Pulmonary artery endothelial cell (primary cell): ENCODE results near the gene SASH1. TPM values are rescaled to one million over a fixed set of nuclear protein-coding genes. Genes with fewer than 3 reads are reported as not detected.

Source experiments
- DNase-seq: peaks from one replicate; pipeline ENCODE4 v3.0.0-alpha.2; 2011; ENCODE audit warnings: low read depth, low spot score
- total RNA-seq: library from RNA; depleted of rRNA; stranded (reverse); fragments of >200 nt; gene quantifications from 2 replicates; pipeline ENCODE4 v1.2.3, GENCODE V29; 2014

Gene SASH1
- total RNA-seq, 1 donor from 2014 or later: 102 TPM

DNA sequence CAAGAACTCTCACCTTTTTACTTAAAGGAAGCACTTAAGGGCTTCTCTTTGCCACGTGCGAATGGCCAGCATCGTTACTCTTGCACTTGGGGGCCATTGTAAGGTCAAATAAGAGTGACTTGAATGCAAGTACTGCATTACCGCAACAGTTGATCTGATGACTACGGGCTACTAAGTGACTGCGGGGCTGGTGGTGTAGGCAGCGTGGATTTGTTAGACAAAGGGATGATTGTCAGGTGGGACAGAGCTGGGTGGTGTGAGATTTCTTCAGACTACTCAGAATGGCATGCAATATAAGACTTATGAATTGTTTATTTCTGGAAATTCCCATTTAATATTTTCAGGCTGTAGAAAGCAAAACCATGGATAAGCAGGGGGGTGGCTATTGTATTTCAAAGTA is 204.5 kb downstream of the SASH1 start:
- DNase-seq: no peak

DNA sequence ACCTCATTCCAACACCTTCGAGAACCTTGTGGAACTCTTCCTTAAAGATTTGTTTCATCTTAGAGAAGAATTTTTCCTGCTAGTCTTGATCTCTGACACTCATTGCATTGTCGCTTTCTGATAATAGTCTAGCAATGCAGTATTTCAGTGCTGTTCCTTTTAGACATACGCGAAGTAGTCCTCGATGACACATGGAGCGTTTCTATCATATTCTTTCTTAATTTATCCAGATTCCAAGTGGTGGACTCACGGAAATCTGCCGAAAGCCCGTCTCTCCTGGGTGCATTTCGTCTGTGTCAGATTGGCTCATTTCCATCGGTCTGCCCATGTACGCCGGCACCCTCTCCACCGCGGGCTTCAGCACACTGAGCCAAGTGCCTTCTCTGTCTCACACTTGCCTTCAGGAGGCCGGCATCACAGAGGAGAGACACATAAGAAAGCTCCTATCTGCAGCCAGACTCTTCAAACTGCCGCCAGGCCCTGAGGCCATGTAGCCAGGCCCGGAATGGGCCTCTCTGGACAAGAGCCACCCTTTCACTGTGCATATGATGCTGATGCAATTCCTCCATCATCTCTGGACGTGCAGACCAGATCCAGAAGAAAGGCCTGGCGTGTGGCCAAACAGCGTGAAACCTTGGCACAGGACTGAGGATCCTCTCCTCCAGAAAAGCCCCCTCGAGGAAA is 205.6 kb downstream of the SASH1 start:
- no peak for DNase-seq

DNA sequence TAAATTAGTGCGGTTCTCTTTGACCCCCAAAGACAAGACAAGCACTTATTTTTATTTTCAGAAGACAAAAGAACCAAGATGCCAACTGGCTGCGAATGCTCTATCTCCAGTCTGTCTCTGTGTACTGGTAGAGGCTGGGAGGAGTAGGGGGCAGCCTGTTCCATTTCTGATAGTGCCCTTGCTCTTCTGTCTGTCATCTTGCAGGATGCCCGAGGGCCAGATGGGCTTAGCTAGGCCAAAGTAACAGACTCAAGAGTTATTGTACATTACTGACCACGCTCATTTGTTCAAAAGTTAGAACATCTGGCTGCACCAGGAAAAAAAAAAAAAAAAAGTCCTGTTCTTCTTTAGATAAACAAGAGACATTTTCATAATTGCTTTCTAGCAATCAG is 206.1 kb downstream of the SASH1 start:
- DNase-seq: no peak

DNA sequence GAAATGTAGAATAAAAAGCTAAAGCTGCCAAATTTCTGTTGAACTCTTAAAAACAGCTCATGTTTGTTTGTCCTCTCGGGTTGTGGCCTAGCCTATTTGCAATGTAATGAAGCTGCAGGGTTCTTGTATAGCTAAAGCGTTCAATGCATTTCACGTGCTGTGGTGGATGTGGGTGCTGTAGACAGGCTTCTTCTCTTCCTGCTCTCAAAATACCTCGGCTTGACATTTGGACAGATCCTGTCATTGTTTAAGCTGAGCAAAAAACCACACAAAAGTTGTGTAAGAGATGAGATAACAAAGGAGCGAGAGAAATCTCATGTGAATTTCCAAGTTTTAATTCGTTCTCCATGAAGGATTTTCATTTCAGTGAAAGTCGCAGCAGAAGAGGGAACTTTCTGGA is 207.9 kb downstream of the SASH1 start:
- DNase-seq: no peak

DNA sequence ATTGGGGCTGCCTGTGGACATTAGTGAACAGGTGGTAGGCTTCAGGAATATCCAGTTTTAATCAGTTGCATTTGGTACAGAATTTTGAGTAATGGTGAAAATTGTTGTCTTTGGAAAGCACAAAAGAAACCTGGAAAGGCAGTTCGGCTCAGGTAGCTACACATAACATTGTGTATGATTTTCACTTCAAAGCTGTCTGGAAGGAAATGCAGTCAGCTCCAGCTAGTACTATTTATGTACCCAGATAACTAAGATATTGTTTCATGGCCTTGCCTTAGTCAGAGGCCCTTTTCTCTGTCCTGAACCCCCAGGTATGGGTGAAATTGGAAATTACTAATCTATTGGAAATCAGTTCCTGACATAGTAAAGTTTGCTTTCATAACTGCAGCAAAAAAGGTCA is 208.6 kb downstream of the SASH1 start:
- no peak for DNase-seq

DNA sequence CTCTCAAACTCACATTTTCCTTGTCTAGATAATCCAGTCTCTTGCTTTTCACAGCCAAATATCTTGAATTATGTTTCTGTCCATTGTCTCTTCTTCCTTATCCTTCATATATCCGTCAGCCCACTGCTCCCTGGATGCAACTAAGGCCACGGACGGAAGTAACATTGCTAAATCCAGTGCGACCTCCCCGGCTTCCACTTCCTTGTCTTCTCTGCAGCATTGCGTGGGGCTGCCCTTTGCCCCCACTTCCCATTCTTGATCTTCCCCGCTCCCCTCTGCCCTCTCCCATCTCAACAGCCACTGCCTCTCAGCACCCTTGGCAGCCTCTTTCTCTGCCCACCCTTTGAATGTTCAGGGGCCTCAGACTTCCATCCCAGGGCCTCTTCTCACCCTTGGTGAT is 213.8 kb downstream of the SASH1 start:
- DNase-seq: no peak

DNA sequence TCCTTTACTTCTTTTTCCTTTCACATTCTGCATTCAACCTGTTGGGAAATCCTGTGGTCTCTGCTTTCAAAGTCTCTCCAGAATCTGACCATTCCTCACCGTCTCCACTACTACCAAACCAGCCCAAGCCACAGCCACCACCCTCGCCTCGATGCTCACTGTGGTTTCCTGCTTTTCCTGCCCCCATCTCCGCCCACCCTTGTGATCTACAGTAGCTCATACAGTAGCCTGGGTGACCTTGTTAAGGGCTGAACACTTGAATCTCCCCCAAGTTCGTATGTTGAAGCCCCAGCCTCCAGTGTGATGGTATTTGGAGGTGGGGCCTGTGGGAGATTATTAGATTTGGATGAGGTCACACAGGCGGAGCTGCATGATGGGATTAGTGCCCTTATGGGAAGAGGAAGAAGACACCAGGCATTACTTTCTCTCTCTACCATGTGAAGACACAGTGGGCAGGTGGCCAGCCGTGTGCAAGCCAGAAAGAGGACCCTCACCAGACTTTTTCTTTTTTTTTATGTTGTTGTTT is 215.2 kb downstream of the SASH1 start:
- no peak for DNase-seq

DNA sequence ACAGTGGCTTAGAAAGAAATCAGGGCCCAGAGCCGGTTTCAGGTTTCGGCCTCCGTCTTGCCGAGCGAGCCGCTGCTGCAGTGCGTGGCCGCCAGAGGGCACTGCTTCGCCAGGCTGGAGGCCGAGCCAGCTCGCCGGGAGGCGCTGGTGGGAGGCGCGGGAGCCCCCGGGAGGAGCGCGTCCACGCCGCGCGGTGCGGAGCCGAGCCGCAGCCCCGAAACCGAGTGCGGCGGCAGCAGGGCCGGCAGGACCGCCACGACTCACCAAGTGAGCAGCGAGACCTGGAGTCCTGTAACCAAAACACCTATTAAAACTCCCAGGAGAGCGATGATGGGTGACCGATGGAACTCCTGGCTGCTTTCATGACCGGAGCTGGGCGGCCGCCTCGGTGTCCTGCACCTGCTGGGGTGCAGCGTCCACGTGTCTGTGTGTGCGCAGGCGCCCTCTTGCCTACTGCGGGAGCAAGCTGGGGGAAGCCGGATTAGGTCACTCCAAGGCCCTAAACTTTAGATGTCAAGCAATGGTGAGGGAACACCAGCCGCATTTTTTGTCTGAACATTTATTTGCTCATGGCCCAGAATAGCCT is 217.3 kb downstream of the SASH1 start:
- no peak for DNase-seq

DNA sequence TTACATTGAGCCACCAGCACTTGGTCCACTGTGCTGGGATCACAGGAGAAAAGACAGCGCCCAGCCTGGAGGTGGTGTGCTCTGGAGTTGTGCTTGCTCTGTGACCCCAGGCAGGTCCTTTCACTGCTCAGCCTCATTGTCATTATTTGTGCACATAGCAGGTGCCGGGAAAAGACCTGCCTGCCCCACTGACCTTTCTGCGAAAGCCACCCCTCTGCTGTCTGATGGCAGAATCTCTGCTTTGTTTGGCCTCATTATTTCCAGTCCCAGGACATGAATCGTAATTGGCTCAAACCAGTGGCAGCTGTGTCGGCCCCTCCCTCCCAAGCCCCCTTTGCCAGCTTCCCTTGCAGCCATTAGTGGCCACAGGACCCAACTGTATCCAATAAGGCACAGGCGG is 219.0 kb downstream of the SASH1 start:
- no peak for DNase-seq

DNA sequence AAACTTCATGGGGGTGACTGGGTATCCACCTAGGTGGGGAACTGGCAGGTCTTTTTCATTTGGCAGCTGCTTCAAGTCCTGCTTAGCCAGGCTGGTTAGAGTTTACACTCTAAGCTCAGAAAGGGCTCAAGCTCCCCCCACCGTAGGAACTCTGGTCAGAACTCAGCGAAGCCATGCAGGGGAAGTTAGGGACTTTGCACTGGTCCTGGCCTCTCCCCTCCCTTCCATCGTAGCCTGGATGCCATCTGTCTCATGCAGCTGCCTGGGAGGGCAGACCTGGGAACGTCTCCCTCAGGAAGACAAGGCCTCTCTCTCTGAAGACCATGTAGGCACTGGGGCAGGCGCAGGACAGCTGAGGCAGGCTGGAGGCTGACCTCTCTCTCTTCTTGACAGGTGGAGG is 220.4 kb downstream of the SASH1 start:
- no peak for DNase-seq

DNA sequence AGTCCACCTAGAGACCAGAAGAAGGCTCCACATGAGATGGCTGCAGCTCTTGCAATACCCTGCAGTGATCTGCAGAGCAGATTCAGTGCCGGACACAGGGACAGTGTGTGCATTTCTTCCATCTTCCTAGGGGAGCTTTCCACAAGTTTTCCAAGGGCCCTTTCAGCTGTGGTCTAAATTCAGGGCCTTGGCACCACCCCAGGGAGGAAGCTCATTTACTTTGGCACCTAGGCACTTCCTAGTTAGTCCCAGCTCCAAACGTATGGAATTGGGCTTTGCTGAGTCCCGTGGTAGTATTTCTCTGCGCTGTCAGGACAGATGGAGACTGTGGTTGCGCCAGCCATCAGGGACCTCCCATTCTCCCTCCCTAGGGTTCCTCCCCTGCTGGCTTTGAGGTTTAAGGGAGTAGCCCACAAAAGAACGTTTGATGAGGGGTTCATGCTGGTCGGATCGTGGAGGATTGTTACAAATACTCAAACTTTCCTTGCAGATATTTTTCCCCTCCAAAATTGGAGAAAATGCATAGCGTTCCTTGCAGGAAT is 221.9 kb downstream of the SASH1 start:
- no peak for DNase-seq

DNA sequence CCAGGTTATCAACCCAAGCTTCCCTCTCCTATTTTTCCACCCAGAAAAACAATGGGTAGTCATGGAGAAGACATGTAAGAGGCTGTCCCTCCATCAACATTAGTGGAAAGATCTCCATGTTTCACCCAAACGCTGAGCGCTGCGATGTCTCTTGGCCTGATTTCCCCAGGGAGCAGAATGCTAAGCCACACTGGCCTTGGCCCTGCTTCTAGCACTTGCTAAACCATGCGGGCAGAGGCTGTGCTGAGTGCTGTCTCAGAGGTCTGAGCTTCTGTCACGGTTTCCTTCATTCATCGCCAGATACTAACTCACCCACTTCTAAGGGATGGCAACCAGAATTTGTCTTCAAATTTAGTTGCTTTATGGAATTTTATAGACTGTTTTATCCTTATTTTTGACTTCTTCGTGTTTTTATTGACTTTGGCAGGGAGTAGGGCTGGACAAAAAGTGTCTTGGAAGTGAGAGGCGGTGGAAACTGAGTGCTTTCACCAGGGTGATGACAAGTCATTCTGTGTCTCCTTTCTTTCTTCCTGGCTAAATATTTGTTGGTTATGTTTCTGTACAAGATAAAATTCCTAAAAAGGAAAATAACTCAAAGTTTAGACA is 222.8 kb downstream of the SASH1 start:
- no peak for DNase-seq

DNA sequence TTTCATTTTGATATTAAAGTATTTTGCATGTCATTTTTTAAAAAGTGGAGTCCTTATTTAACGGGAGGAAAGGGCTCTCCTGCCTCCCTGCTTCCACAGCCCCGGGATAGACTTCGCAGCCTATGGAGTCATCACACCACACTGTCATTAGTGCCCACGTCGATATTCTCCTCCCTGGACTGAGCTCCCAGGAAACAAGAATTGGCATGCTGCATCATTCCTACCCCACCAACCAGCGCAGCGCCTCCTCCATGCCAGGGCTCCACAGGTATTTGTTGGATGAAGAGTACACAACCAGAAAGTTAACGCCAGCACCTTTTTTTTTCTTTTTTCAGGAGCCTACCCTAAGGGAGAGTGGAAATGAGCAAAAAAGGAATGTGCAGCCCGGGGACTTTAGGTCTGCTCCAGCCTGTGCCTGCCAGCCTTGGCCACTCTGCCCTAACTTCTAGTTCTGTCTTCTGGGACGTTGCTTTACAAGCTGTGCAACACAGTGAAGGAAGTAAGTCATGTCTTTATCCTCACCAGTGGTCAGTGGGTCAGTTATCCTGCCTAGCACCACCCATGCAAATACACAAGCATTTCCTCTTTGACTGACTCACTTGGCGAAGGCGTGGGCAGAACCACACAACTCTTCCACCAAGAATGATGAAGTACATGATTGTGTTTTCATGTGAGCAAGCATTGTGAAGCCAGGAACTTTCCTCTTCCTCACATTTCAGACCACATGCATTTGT is 223.5 kb downstream of the SASH1 start:
- DNase-seq: peak; percentile 88

DNA sequence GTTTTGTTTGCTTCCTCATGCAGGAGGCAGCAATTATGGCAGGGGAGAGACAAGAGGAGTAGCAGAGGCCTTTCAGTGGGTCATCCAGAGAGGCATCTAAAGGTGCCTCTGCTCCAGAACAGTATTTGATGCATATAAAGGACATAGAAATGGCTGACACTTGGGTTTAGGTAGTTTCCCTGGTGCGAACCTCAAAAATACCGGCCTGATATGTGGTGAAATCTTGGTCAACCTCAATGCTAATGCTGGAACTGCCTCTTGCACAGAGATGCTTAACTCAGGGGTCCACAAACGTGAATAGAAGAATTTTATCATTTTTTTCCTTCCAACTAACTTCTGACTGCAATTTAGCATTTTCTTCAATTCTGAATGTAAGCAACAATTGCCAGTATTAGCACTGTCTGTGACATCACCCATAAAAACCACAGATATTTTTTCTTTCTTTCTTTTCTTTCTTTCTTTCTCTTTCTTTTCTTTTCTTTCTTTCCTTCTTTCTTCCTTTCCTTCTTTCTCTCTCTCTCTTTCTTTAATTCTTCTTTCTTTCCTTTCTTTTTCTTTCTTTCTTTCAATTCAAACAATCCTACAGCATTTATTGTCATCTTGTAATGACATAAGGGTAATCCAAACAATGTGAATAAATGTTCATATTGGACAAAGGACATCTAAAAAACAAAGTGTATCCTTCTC is 224.2 kb downstream of the SASH1 start:
- DNase-seq: no peak

DNA sequence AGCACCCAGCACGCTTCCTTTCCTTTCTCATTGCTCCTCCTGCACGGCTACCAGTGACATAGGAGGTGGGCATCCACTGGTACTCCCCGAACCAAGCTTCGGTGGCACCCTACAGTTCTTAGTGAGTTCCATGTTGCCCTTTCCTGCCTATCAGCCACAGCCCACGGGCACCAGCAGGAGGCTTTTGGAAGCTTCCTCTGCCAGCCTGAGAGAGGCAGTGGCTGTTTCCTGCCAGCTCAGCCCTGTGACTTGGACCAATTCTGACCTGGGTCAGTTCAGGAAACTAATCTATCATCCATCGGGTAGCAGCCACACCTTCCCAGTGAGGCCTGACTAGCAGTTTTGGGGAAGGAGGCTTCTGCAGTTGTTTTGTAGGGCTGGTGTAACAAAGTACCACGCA is 227.8 kb downstream of the SASH1 start:
- DNase-seq: no peak

DNA sequence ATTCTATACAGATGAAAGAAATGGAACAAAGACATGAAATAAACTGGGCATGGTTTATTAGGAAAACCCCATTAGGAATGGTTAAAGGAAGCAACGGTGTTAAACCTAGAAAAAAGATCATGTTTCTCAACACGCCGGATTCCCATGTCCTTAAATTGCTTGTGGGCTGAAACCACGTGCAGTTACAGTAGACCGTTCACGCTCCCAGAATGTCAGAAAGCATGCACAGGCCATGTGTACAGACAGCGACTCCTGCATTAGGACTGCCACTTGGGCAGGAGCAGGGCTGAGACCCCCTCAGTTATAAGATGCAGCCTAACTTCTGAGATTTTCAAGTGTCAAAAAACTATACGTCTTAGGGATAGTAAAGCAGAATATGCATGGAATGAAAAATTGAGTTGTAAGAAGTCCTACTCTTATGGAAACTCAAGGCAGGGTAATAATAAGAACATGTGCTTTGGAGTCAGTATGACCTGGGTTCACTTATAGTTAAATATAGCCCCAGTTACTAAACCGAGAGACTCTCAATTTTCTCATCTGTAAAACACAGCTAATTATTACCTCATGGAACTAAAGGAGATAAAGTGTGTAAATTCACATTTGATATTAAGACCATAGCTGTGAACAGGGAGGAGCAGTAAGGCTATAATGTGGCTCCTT is 230.2 kb downstream of the SASH1 start:
- no peak for DNase-seq

DNA sequence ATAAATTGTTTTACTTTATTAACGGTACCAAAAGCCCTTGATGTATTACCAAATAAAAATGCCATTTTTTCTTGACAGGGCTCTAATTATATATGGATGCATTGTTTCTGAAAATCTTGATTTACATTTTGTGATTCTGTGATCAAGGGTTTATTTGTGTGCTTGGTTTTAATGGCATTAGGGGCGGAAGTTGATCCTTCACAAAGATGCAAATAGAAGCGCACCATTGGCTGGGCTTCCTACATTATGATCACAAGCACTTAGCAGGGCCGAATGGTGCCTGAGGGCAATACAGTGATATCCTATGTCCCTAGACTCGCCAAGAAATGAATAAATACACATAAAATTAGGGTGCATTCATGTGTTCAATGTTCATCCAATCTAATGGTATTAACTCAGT is 231.3 kb downstream of the SASH1 start:
- no peak for DNase-seq

DNA sequence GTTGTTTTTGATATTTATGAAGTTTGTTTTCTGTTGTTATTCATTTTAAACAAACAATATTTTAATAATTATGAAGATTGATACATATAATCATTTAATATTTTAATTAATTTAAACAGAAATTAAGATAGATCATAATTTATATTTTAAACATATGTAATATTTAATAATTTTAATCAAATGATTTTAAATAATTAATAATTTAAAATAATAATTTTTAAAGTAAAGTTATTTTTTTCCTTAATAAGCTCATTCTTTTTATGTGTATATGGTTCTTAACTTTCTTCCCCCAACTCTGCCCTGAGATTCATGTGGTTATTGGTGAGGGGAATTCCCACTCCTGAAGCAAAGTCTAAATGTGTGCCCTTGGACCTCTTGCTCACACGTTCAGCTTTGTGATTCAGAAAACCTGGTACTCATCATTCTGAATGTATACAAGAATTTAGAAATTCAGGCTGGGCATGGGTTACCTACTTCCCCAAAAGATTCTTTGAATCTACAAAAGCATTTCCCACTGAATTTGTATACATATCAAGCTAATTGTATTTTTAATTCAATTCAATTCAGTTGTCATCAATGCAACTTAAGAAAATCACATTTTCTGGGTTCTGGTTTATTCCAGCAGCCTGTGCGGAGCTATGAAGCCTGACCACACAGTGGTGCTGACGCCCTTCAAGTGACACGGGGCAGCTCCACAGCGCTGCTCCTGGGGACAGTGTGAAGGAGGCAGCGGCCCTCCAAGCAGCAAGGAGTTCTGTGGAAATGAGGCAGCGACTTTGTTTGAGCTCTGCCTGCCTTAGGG is 235.2 kb downstream of the SASH1 start:
- DNase-seq: no peak

DNA sequence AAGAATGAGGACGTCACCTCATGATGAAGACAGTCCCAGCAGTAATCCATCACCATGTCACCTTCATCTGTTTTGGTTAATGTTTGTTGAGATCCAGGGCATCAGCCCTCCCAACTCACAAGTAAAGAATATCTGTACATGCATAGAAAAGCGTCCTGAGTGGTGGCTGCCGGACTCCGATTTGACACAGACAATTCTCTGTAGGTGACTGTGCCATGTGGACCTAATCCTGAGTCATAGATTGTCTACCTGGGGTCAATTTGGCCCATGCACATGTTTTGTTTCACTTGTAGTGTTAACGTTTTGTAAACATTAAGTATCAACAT is 235.8 kb downstream of the SASH1 start:
- no peak for DNase-seq
